ENCODE measurements around the gene GPANK1. TPM values are rescaled to one million over a fixed set of nuclear protein-coding genes. Genes with fewer than 3 reads are reported as not detected.

The GPANK1 gene
- total and polyA plus RNA-seq, 9 of the 15 experiments (the other 6 are each of a cell fraction or from before 2014, with no cell fraction given), result 32.2 to 111 (median 46.3) TPM

DNA sequence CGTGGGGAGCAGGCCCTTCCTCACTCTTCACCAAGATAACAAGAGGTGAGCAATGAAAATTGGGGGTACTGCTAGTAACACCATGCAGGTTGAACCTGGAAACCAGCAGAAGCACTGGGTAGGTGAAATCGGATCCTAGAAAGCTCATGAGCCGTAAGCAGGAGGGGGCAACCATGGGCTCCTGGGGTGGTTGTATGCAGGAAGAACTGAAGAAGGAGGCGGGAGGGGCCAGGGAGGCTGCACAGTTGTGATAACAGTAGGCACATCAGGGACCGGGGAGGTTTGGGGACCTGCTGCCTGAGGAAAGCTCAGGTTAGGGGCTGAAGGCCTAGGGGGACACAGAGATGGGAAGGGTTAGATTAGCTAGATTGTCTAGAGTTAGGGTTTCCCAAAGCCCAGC lies 21.7 kb upstream of the GPANK1 start (continued):
- TF ChIP-seq, protein P1, sequence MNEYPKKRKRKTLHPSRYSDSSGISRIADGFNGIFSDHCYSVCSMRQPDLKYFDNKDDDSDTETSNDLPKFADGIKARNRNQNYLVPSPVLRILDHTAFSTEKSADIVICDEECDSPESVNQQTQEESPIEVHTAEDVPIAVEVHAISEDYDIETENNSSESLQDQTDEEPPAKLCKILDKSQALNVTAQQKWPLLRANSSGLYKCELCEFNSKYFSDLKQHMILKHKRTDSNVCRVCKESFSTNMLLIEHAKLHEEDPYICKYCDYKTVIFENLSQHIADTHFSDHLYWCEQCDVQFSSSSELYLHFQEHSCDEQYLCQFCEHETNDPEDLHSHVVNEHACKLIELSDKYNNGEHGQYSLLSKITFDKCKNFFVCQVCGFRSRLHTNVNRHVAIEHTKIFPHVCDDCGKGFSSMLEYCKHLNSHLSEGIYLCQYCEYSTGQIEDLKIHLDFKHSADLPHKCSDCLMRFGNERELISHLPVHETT (CRISPR knock-in tag; conservative IDR thresholded peaks at IDR 0.05 in 1 of 2, IDR thresholded peaks at IDR 0.05 in 1 of 2), result no peak
- TF ChIP-seq CTBP1 (IDR thresholded peaks at IDR 0.05; ENCODE audit: borderline replicate concordance) (no peak), NFE2 (IDR thresholded peaks at IDR 0.05; ENCODE audit: low read depth) (peak; percentile 40; the same call in 1 of the 2 replicates), MCM7 (IDR thresholded peaks at IDR 0.05) (no peak), ZNF766 (CRISPR knock-in tag; conservative IDR thresholded peaks at IDR 0.05) (no peak), NFIC (IDR thresholded peaks at IDR 0.05) (peak; percentile 38; the same call in 1 of the 2 replicates), ZNF316 (IDR thresholded peaks at IDR 0.05) (no peak), JUND (IDR thresholded peaks at IDR 0.05; ENCODE audit: borderline replicate concordance, low read depth, low read length) (peak; percentile 31; the same call in 1 of the 2 replicates), JUND (tag; IDR thresholded peaks at IDR 0.05; ENCODE audit: borderline replicate concordance, low read depth, low read length) (no peak; the same call in 2 of the 3 replicates), TRIM28 (IDR thresholded peaks at IDR 0.05) (0 out of 2 replicates have a peak, but pooled peaks have one; percentile 26), RBM39 (optimal IDR thresholded peaks at IDR 0.05; ENCODE audit: low read depth, low read length) (no peak), ZNF121 (CRISPR knock-in tag; conservative IDR thresholded peaks at IDR 0.05) (no peak), SREBF1 (IDR thresholded peaks at IDR 0.05; ENCODE audit: borderline replicate concordance, low read depth, low read length) (no peak), ARID2 (IDR thresholded peaks at IDR 0.05) (0 out of 2 replicates have a peak, but pooled peaks have one; percentile 10), ZBTB17 (CRISPR knock-in tag; IDR thresholded peaks at IDR 0.05) (no peak)
- TF ChIP-seq, protein P2, sequence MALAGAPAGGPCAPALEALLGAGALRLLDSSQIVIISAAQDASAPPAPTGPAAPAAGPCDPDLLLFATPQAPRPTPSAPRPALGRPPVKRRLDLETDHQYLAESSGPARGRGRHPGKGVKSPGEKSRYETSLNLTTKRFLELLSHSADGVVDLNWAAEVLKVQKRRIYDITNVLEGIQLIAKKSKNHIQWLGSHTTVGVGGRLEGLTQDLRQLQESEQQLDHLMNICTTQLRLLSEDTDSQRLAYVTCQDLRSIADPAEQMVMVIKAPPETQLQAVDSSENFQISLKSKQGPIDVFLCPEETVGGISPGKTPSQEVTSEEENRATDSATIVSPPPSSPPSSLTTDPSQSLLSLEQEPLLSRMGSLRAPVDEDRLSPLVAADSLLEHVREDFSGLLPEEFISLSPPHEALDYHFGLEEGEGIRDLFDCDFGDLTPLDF (CRISPR knock-in tag; IDR thresholded peaks at IDR 0.05), result no peak
- TF ChIP-seq, protein P3, sequence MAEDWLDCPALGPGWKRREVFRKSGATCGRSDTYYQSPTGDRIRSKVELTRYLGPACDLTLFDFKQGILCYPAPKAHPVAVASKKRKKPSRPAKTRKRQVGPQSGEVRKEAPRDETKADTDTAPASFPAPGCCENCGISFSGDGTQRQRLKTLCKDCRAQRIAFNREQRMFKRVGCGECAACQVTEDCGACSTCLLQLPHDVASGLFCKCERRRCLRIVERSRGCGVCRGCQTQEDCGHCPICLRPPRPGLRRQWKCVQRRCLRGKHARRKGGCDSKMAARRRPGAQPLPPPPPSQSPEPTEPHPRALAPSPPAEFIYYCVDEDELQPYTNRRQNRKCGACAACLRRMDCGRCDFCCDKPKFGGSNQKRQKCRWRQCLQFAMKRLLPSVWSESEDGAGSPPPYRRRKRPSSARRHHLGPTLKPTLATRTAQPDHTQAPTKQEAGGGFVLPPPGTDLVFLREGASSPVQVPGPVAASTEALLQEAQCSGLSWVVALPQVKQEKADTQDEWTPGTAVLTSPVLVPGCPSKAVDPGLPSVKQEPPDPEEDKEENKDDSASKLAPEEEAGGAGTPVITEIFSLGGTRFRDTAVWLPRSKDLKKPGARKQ (CRISPR knock-in tag; IDR thresholded peaks at IDR 0.05), result no peak
- TF ChIP-seq, protein P4, sequence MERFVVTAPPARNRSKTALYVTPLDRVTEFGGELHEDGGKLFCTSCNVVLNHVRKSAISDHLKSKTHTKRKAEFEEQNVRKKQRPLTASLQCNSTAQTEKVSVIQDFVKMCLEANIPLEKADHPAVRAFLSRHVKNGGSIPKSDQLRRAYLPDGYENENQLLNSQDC (CRISPR knock-in tag; IDR thresholded peaks at IDR 0.05), result no peak
- TF ChIP-seq, protein P5, sequence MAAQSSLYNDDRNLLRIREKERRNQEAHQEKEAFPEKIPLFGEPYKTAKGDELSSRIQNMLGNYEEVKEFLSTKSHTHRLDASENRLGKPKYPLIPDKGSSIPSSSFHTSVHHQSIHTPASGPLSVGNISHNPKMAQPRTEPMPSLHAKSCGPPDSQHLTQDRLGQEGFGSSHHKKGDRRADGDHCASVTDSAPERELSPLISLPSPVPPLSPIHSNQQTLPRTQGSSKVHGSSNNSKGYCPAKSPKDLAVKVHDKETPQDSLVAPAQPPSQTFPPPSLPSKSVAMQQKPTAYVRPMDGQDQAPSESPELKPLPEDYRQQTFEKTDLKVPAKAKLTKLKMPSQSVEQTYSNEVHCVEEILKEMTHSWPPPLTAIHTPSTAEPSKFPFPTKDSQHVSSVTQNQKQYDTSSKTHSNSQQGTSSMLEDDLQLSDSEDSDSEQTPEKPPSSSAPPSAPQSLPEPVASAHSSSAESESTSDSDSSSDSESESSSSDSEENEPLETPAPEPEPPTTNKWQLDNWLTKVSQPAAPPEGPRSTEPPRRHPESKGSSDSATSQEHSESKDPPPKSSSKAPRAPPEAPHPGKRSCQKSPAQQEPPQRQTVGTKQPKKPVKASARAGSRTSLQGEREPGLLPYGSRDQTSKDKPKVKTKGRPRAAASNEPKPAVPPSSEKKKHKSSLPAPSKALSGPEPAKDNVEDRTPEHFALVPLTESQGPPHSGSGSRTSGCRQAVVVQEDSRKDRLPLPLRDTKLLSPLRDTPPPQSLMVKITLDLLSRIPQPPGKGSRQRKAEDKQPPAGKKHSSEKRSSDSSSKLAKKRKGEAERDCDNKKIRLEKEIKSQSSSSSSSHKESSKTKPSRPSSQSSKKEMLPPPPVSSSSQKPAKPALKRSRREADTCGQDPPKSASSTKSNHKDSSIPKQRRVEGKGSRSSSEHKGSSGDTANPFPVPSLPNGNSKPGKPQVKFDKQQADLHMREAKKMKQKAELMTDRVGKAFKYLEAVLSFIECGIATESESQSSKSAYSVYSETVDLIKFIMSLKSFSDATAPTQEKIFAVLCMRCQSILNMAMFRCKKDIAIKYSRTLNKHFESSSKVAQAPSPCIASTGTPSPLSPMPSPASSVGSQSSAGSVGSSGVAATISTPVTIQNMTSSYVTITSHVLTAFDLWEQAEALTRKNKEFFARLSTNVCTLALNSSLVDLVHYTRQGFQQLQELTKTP (IDR thresholded peaks at IDR 0.05; ENCODE audit: low read depth in 1 of 2, partially characterized antibody in 2 of 2), result no peak
- TF ChIP-seq, protein P6, sequence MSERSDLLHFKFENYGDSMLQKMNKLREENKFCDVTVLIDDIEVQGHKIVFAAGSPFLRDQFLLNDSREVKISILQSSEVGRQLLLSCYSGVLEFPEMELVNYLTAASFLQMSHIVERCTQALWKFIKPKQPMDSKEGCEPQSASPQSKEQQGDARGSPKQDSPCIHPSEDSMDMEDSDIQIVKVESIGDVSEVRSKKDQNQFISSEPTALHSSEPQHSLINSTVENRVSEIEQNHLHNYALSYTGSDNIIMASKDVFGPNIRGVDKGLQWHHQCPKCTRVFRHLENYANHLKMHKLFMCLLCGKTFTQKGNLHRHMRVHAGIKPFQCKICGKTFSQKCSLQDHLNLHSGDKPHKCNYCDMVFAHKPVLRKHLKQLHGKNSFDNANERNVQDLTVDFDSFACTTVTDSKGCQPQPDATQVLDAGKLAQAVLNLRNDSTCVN (CRISPR knock-in tag; IDR thresholded peaks at IDR 0.05), result no peak; the same call in 1 of the 2 replicates
